GM12878 (cell line): ENCODE measurements around the gene SLC25A36. TPM values are rescaled to one million over a fixed set of nuclear protein-coding genes. Genes with fewer than 3 reads are reported as not detected.

ENCODE experiments used
- ATAC-seq: fragments of 200-7000 bp; cut with Tn5 transposase; 3 replicates; pipeline ENCODE4 v1.9.1; 2020; ENCODE audit warnings: mild to moderate bottlenecking, moderate library complexity
- BruUV-seq: library from RNA; stranded (reverse); fragments of 400-500 nt; replicated peaks from 2 replicates; lab custom pipeline; 2021; lab: Mats Ljungman, UMichigan
- CTCF ChIA-PET: fragments of 300-600 bp; sonication (Branson Sonifier 250); formaldehyde crosslinking; extraction: SDS; loops from one replicate; lab custom pipeline; 2021; ENCODE audit warnings: inconsistent platforms; lab: Yijun Ruan, JAX
- POLR2A ChIA-PET: fragments of 350-600 bp; formaldehyde crosslinking; extraction: SDS; loops from one replicate; lab custom pipeline; 2021; ENCODE audit warnings: inconsistent platforms; lab: Charles Lee
- RAD21 ChIA-PET: fragments of 300-600 bp; sonication (Branson Sonifier 250); formaldehyde crosslinking; loops from one replicate; lab custom pipeline; 2023; ENCODE audit warnings: antibody characterized with exemption; ENCODE audit not compliant: unreplicated experiment; lab: Charles Lee
- SMC1A ChIA-PET: fragments of 300-600 bp; sonication (Branson Sonifier 250); formaldehyde crosslinking; loops from one replicate; lab custom pipeline; 2023; ENCODE audit not compliant: unreplicated experiment, uncharacterized antibody; lab: Charles Lee
- DNase-seq: peaks from one replicate; pipeline ENCODE4 v3.0.0-alpha.2; 2011; ENCODE audit warnings: low read depth, low spot score
- FAIRE-seq: peaks from 3 replicates; lab custom pipeline; 2011; peaks lifted over from hg19 to GRCh38; lab: Jason Lieb, UNC
- H2AFZ ChIP-seq: 2 replicates; pipeline ENCODE4 v1.6.0; 2011; ENCODE audit warnings: low read depth, low read length, control low read depth; ENCODE audit not compliant: control insufficient read depth
- H3K27ac ChIP-seq: 2 replicates; pipeline ENCODE4 v1.5.1; 2011; ENCODE audit warnings: control low read depth; ENCODE audit not compliant: control insufficient read depth, insufficient read depth
- H3K27me3 ChIP-seq, 2 experiments: replicated peaks in 1 of 2; 2 replicates each; pipeline versions ENCODE4 v1.6.0 to v1.6.1; 2011; ENCODE audit warnings: low read length in 1 of 2; ENCODE audit not compliant: control insufficient read depth in 2 of 2, insufficient read depth in 2 of 2
- H3K36me3 ChIP-seq, 2 experiments: 2 replicates each; pipeline ENCODE4 v1.5.1; 2011; ENCODE audit warnings: low read length in 1 of 2; ENCODE audit not compliant: control insufficient read depth in 2 of 2, insufficient read depth in 2 of 2
- H3K4me1 ChIP-seq: 2 replicates; pipeline ENCODE4 v1.6.1; 2011; ENCODE audit warnings: mild to moderate bottlenecking, low read length, moderate library complexity, mixed read lengths; ENCODE audit not compliant: control insufficient read depth, insufficient read depth
- H3K4me2 ChIP-seq: 2 replicates; pipeline ENCODE4 v1.6.0; 2011; ENCODE audit warnings: control low read depth; ENCODE audit not compliant: control insufficient read depth, insufficient read depth
- H3K4me3 ChIP-seq: fragments of 200-600 bp; sonication (generic); 2 replicates; pipeline ENCODE4 v1.5.1; 2016
- H3K79me2 ChIP-seq: 2 replicates; pipeline ENCODE4 v1.6.0; 2011; ENCODE audit warnings: low read length; ENCODE audit not compliant: control insufficient read depth, insufficient read depth
- H3K9ac ChIP-seq: 2 replicates; pipeline ENCODE4 v1.8.0; 2011; ENCODE audit warnings: low read length, control low read depth, mixed read lengths; ENCODE audit not compliant: control insufficient read depth, insufficient read depth
- H3K9me3 ChIP-seq: replicated peaks from 3 replicates; pipeline ENCODE4 v1.5.1; 2011; ENCODE audit warnings: mild to moderate bottlenecking, low read length; ENCODE audit not compliant: control insufficient read depth, insufficient read depth
- H4K20me1 ChIP-seq: 2 replicates; pipeline ENCODE4 v1.6.0; 2011; ENCODE audit not compliant: control insufficient read depth, insufficient read depth
- IRF3 ChIP-seq: fragments of 450-650 bp; IDR thresholded peaks from 2 replicates; pipeline ENCODE4 v1.6.1; 2014; ENCODE audit warnings: mild to moderate bottlenecking
- SMC3 ChIP-seq: IDR thresholded peaks from 2 replicates; pipeline ENCODE4 v1.6.1; 2011; ENCODE audit warnings: low read length, improper control_type of control experiment, borderline replicate concordance
- in situ Hi-C: fragments of 300-500 bp; cut with MboI; formaldehyde crosslinking; loops from 9 replicates; pipeline ENCODE4 v1.14.3; 2018; ENCODE audit warnings: mixed read lengths
- intact Hi-C: fragments of 100-400 bp; cut with micrococcal nuclease; formaldehyde crosslinking; loops from one replicate; pipeline ENCODE4 v1.14.2; 2022; ENCODE audit not compliant: unreplicated experiment
- polyA plus RNA-seq, 11 experiments: library from polyadenylated mRNA; depleted of rRNA in 4 of 11; unstranded in 6 of 11; stranded (reverse) in 5 of 11; fragments of >200 nt; fragmentation: Nextera tagmentation in 4 of 11; fragmentation: Illumina TruSeq in 1 of 11; extraction: Ambion mirVana in 4 of 11; extraction: Trizol in 1 of 11; gene quantifications; 1 replicate in 1 of 11; 2 replicates in 10 of 11; pipeline versions ENCODE4 v1.2.1 to v1.2.3, GENCODE V29; 2011 to 2016; ENCODE audit warnings: inconsistent platforms in 2 of 11, missing spikeins in 2 of 11, low read depth in 1 of 11
- total RNA-seq, 4 experiments: library from RNA; depleted of rRNA in 3 of 4; stranded (reverse); fragments of >200 nt in 3 of 4; fragmentation: Illumina TruSeq in 1 of 4; extraction: Trizol in 1 of 4; gene quantifications; 2 replicates each; pipeline versions ENCODE4 v1.2.1 to v1.2.3, GENCODE V29; 2013 to 2021
- TF ChIP-seq, protein P1 (sequence below), 3 experiments: IDR thresholded peaks in 2 of 3; conservative IDR thresholded peaks in 1 of 3; 2 replicates each; pipeline ENCODE4 v1.5.1; 2011; ENCODE audit warnings: low read depth in 3 of 3, low read length in 3 of 3, mild to moderate bottlenecking in 3 of 3, control low read depth in 2 of 3, moderate library complexity in 2 of 3, inconsistent platforms in 1 of 3, mixed read lengths in 1 of 3; ENCODE audit not compliant: control insufficient read depth in 2 of 3, insufficient read depth in 1 of 3; ENCODE audit errors: extremely low read depth in 1 of 3

The SLC25A36 gene
- total and polyA plus RNA-seq, 10 of the 15 experiments (the other 5 are each of a cell fraction or from before 2014, with no cell fraction given): 13.0 to 183 (median 47.7) TPM

GRCh38 chr3:140972833-140973232 lies 31.2 kb downstream of the SLC25A36 start:
- no peak overlapping the region for H2AFZ ChIP-seq
- no peaks in the 10 kb centered on the region for H3K27me3 ChIP-seq
- H3K9me3 ChIP-seq: no peaks in the 10 kb centered on the region
- H3K9ac ChIP-seq: no peak overlapping the region
- DNase-seq (no peak), FAIRE-seq (no peak)
- intact Hi-C loops (loop anchor here (5.0 kb wide), 1 partner anchor 76 kb away; no protein-coding TSS in a partner anchor), in situ Hi-C loops (no loop called here)
- ChIA-PET RAD21 (no interaction called here), CTCF (interaction anchor here (1.2 to 5.3 kb wide), 5 partner anchors 29 to 74 kb away, joined by 3 to 30 read pairs (median 8); no protein-coding TSS in a partner anchor)
- H3K4me2 ChIP-seq: no peak overlapping the region
- TF ChIP-seq IRF3: no peak
- TF ChIP-seq, protein P1, sequence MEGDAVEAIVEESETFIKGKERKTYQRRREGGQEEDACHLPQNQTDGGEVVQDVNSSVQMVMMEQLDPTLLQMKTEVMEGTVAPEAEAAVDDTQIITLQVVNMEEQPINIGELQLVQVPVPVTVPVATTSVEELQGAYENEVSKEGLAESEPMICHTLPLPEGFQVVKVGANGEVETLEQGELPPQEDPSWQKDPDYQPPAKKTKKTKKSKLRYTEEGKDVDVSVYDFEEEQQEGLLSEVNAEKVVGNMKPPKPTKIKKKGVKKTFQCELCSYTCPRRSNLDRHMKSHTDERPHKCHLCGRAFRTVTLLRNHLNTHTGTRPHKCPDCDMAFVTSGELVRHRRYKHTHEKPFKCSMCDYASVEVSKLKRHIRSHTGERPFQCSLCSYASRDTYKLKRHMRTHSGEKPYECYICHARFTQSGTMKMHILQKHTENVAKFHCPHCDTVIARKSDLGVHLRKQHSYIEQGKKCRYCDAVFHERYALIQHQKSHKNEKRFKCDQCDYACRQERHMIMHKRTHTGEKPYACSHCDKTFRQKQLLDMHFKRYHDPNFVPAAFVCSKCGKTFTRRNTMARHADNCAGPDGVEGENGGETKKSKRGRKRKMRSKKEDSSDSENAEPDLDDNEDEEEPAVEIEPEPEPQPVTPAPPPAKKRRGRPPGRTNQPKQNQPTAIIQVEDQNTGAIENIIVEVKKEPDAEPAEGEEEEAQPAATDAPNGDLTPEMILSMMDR (IDR thresholded peaks at IDR 0.05 in 2 of 3, conservative IDR thresholded peaks at IDR 0.05 in 1 of 3; ENCODE audit: control insufficient read depth in 2 of 3, extremely low read depth in 1 of 3, insufficient read depth in 1 of 3, low read depth in 3 of 3, low read length in 3 of 3): peak; percentile 22 to 44 (median 23); a peak in 2 of 6 replicates
- peak; percentile 25; the same call in 1 of the 2 replicates for TF ChIP-seq SMC3
- TF ChIP-seq, all 136 proteins: peak for 2
- BruUV-seq: no TSS peak
- Histone ChIP-seq H3K36me3 (peaks cover 0 to 24% of the 10 kb centered on the region in 2 experiments; a peak in 3 of 4 replicates), H3K79me2 (no peaks in the 10 kb centered on the region), H4K20me1 (no peaks in the 10 kb centered on the region), H3K4me1 (no peaks in the 10 kb centered on the region), H3K4me3 (no peak overlapping the region), H3K27ac (no peak overlapping the region)
- SMC1A ChIA-PET: interaction anchor here (2.6 kb wide), 1 partner anchor 74 kb away, joined by 12 read pairs; no protein-coding TSS in a partner anchor
- POLR2A ChIA-PET: no interaction called here
- ATAC-seq: peak; percentile 74
